GM18868 (cell line): ENCODE data around the gene GSAP.
"Not testable (repeated sequence)": the region's sequence is repeated elsewhere in the genome, so short reads cannot be mapped to it uniquely, and the experiment has no call there.

Experiments
- ATAC-seq: cut with Tn5 transposase; IDR thresholded peaks from one replicate; pipeline ENCODE4 v1.9.1; 2021; ENCODE audit warnings: mild to moderate bottlenecking, moderate library complexity; ENCODE audit not compliant: unreplicated experiment

Gene GSAP

DNA sequence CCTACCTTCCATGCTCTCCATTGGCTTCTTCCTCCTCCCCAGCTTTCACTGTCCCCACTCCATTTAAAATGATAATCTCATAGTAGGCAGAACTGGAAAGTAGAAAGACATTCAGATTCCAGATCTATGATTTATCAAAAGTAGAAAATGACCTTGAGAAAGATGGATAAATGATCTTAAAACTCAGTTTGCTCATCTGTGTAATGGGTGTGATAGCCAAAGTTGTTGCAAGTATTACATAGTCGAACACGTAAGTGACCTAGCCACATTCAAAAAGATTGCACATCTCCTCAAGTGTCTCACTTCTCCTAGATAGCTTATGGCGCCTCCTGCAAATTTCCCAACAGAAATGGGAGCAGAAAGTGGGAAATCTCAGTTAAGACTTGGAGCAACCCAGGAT is 126.8 kb downstream of the GSAP start:
- ATAC-seq: no peak

GRCh38 chr7:77288676-77289320 is 127.4 kb downstream of the GSAP start:
- ATAC-seq: no peak

- ATAC-seq: no peak
Observed at GRCh38 chr7:77284616-77285015, 131.5 kb downstream of the GSAP start.

- no peak for ATAC-seq
Observed at GRCh38 chr7:77284005-77284404, 132.1 kb downstream of the GSAP start.

- ATAC-seq: no peak
Observed at GRCh38 chr7:77282897-77283296, 133.3 kb downstream of the GSAP start.

GRCh38 chr7:77281780-77282478 is 134.2 kb downstream of the GSAP start:
- no peak for ATAC-seq

GRCh38 chr7:77276120-77276519 is 140.0 kb downstream of the GSAP start:
- ATAC-seq: no peak

DNA sequence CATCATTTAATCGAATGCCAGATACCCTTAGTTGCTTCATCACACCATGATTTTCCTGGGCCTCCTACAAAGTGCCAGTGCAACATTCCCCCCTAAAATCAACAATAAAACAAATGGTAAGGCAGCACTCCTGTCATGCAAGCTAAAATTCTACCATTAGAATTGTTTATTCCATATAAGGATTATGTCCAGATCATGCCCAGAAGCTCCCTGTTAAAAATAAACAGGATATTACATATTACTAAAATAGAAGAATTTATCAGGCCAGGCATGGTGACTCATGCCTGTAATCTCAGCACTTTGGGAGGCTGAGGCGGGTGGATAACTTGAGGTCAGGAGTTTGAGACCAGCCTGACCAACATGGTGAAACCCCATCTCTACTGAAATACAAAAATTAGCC is 140.5 kb downstream of the GSAP start:
- ATAC-seq: not testable (repeated sequence)

DNA sequence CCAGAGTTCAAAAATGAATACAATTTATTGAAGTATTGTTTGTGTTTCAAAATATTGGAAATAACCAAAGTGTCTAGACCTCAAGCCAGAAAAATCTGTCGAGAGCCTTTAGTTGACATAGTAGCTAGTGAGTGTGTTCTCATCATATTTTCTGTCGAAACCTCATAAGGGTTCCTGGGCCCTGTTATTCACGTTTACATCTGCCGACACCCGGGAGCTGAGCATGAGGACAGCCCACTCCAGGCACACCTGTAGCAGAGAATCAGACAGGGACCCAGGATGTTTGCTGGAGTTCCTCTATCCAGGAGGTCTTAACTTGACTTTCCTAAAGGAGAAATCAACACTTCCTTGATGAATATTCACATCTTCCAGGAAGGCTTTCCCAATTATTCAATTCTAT is 144.4 kb downstream of the GSAP start:
- no peak for ATAC-seq

DNA sequence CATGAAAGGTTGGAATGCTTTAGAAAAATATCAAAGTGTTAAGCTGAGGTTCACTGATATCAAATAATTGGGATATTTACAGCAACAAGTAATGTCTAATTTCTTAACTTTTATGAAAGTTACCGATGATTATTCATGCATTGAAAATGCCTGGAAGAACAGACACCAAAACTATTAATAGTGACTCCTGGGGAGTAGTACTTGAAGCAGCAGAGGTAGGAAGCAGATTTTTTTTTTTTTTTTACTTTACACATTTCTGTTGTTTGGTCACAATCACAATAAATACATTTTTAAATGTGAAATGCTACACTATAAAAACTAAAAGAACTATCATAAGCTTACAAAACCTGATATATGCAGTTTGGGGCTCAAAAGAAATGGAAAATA is 146.1 kb downstream of the GSAP start:
- ATAC-seq: no peak

DNA sequence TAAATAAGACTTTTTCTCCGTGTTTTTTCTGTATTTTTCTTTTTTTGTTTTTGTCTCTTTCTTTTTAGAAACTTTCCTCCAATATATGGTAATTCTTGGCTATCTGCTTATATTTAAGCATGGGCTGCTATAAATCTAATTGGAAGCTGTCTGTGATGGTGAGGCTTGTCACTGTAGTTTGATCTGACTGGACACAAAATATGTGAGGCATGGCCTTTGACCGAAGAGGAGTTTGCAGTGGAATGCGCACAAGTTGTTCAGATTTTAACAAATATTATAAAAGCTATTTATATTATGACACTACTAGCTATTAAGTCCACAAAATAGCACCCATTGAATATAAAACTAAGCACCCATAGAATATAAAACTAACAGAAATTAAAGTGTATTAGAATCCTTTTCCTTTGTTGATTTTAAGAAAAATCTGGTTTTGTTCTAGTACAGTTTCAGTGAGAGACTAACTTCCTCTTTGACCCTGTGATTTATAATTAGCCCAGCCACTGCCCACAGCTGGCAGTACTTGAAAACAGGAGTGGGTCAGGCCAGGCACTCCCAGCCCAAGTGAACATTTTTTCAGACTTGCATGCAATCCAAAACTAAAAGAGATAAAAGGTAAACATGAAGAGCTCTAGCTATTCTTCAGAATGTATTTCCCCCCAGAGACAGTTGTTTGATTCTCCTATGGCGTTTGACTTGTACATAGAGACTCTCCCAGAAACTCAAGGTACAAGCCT is 146.6 kb downstream of the GSAP start:
- peak; percentile 38 for ATAC-seq

- peak; percentile 97 for ATAC-seq
Observed at GRCh38 chr7:77266291-77266794, 149.8 kb downstream of the GSAP start.

- no peak for ATAC-seq
Observed at GRCh38 chr7:77265666-77266065, 150.5 kb downstream of the GSAP start.

GRCh38 chr7:77262316-77262715 is 153.8 kb downstream of the GSAP start:
- no peak for ATAC-seq
